DND-41 (cell line): ENCODE results near the gene CCRL2.
A peak's percentile ranks its signal among the peaks of the same experiment; 100 is the strongest.

Experiments used
- ATAC-seq: fragments of 200-7000 bp; cut with Tn5 transposase; 3 replicates; pipeline ENCODE4 v1.9.1; 2021; ENCODE audit warnings: low read depth; ENCODE audit not compliant: insufficient read depth
- DNase-seq: peaks from one replicate; pipeline ENCODE4 v3.0.0-alpha.2; 2020
- H2AFZ ChIP-seq: 2 replicates; pipeline ENCODE4 v1.6.0; 2012; ENCODE audit warnings: low read depth, low read length
- H3K27ac ChIP-seq: 2 replicates; pipeline ENCODE4 v1.5.1; 2012; ENCODE audit warnings: low read length, inconsistent platforms
- H3K27me3 ChIP-seq: fragments of 200-600 bp; sonication (generic); 2 replicates; pipeline ENCODE4 v1.6.0; 2012; ENCODE audit warnings: low read length, mild to moderate bottlenecking, inconsistent platforms; ENCODE audit not compliant: insufficient read depth, poor library complexity
- H3K36me3 ChIP-seq: 2 replicates; pipeline ENCODE4 v1.5.1; 2012; ENCODE audit warnings: low read length, inconsistent platforms; ENCODE audit not compliant: insufficient read depth
- H3K4me1 ChIP-seq: 2 replicates; pipeline ENCODE4 v1.5.1; 2012; ENCODE audit warnings: mild to moderate bottlenecking, low read length; ENCODE audit not compliant: insufficient read depth
- H3K4me2 ChIP-seq: 2 replicates; pipeline ENCODE4 v1.6.0; 2012; ENCODE audit warnings: mild to moderate bottlenecking, moderate library complexity, low read length, inconsistent platforms; ENCODE audit not compliant: insufficient read depth
- H3K4me3 ChIP-seq, 2 experiments: fragments of 200-600 bp in 1 of 2; shearing (Covaris generic) in 1 of 2; 2 replicates each; pipeline ENCODE4 v1.5.1; 2012 to 2016; ENCODE audit warnings: inconsistent platforms in 2 of 2, low read length in 2 of 2, mild to moderate bottlenecking in 2 of 2, low read depth in 1 of 2, moderate library complexity in 1 of 2
- H3K79me2 ChIP-seq: 2 replicates; pipeline ENCODE4 v1.6.0; 2012; ENCODE audit warnings: low read length, inconsistent platforms; ENCODE audit not compliant: insufficient read depth
- H3K9ac ChIP-seq: 2 replicates; pipeline ENCODE4 v1.6.0; 2012; ENCODE audit warnings: low read depth, mild to moderate bottlenecking, inconsistent platforms, low read length, moderate library complexity
- H3K9me3 ChIP-seq: 2 replicates; pipeline ENCODE4 v1.5.1; 2012; ENCODE audit warnings: low read length, moderate library complexity, mild to moderate bottlenecking, inconsistent platforms; ENCODE audit not compliant: insufficient read depth, severe bottlenecking
- H4K20me1 ChIP-seq: 2 replicates; pipeline ENCODE4 v1.6.0; 2012; ENCODE audit warnings: low read length; ENCODE audit not compliant: insufficient read depth
- EZH2 ChIP-seq: IDR thresholded peaks from 3 replicates; pipeline ENCODE4 v1.6.1; 2012; ENCODE audit warnings: borderline replicate concordance, low read depth, mild to moderate bottlenecking, moderate library complexity, low read length, inconsistent platforms; ENCODE audit not compliant: severe bottlenecking
- TF ChIP-seq, protein P1 (sequence below): IDR thresholded peaks from 2 replicates; pipeline ENCODE4 v1.5.1; 2012; ENCODE audit warnings: borderline replicate concordance, low read length, moderate library complexity, mild to moderate bottlenecking; ENCODE audit not compliant: poor library complexity, severe bottlenecking; ENCODE audit errors: extremely low read depth

CCRL2 gene

DNA sequence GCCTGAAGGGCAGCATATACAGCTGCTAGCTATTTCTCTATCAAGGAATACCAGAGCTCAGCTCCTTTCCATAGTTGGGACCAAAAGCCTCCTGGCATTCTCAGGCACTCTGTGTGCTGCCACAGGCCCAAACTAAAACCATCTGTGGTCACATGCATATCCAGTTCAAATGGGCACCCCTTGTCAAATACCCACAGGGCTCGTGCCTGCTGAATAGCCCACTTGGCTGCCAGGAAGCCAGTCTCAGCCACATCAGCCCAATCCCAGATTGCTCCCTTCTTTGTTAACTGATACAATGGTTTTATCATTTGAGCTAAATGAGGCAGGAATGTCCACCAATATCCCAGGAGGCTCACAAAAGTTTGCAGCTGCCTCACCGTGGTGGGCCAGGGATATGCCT is 13.9 kb downstream of the CCRL2 start:
- H3K4me3 ChIP-seq = no peak overlapping the region
- TF ChIP-seq EZH2 = no peak
- TF ChIP-seq, protein P1, sequence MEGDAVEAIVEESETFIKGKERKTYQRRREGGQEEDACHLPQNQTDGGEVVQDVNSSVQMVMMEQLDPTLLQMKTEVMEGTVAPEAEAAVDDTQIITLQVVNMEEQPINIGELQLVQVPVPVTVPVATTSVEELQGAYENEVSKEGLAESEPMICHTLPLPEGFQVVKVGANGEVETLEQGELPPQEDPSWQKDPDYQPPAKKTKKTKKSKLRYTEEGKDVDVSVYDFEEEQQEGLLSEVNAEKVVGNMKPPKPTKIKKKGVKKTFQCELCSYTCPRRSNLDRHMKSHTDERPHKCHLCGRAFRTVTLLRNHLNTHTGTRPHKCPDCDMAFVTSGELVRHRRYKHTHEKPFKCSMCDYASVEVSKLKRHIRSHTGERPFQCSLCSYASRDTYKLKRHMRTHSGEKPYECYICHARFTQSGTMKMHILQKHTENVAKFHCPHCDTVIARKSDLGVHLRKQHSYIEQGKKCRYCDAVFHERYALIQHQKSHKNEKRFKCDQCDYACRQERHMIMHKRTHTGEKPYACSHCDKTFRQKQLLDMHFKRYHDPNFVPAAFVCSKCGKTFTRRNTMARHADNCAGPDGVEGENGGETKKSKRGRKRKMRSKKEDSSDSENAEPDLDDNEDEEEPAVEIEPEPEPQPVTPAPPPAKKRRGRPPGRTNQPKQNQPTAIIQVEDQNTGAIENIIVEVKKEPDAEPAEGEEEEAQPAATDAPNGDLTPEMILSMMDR = no peak
- no peak for DNase-seq
- H3K4me2 ChIP-seq = no peak overlapping the region
- no peak overlapping the region for H3K27ac ChIP-seq
- H3K9me3 ChIP-seq = no peaks in the 10 kb centered on the region
- no peaks in the 10 kb centered on the region for H3K79me2 ChIP-seq
- H3K27me3 ChIP-seq = no peaks in the 10 kb centered on the region
- no peak overlapping the region for H2AFZ ChIP-seq
- H4K20me1 ChIP-seq = no peaks in the 10 kb centered on the region
- H3K9ac ChIP-seq = no peak overlapping the region
- H3K4me1 ChIP-seq = peaks cover 25% of the 10 kb centered on the region
- H3K36me3 ChIP-seq = no peaks in the 10 kb centered on the region
- no peak for ATAC-seq

DNA sequence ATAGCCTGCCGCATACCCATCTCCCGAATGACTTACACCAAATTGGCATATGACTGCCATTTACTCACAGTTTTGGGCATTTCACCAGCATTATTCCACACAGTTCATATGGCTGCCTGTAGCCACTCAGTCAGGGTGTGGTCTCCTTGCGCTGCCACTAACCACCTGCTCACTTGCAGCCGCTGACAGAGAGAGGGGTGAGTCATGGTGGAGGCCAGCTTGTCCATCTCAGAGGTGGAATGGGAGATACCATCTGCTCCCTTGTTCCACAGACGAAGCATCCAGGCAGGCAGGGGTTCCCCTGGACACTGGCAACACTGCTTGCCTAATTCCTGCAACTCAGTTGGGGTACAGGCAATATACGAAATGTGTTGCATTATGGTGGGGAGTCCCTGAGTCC is 15.6 kb downstream of the CCRL2 start:
- peaks cover 25% of the 10 kb centered on the region for H3K4me1 ChIP-seq
- H3K9me3 ChIP-seq = no peaks in the 10 kb centered on the region
- no peak overlapping the region for H2AFZ ChIP-seq
- H3K79me2 ChIP-seq = no peaks in the 10 kb centered on the region
- no peak overlapping the region for H3K27ac ChIP-seq
- TF ChIP-seq EZH2 = no peak
- TF ChIP-seq, protein P1 = no peak
- H3K4me3 ChIP-seq = no peak overlapping the region
- no peak overlapping the region for H3K9ac ChIP-seq
- no peak overlapping the region for H3K4me2 ChIP-seq
- no peaks in the 10 kb centered on the region for H4K20me1 ChIP-seq
- ATAC-seq = no peak
- no peaks in the 10 kb centered on the region for H3K36me3 ChIP-seq
- DNase-seq = no peak
- no peaks in the 10 kb centered on the region for H3K27me3 ChIP-seq

- DNase-seq = no peak
Measured at GRCh38 chr3:46423588-46423987, 16.5 kb downstream of the CCRL2 start.

More at GRCh38 chr3:46423588-46423987, 16.5 kb downstream of the CCRL2 start:
- peak overlapping the region; percentile 43; the same call in 1 of the 2 replicates for H3K27ac ChIP-seq
- no peak for ATAC-seq
- no peak overlapping the region for H2AFZ ChIP-seq
- no peaks in the 10 kb centered on the region for H3K79me2 ChIP-seq
- H4K20me1 ChIP-seq = no peaks in the 10 kb centered on the region
- no peak overlapping the region for H3K4me2 ChIP-seq
- H3K36me3 ChIP-seq = no peaks in the 10 kb centered on the region
- TF ChIP-seq, protein P1 = no peak
- no peak for TF ChIP-seq EZH2
- no peak overlapping the region for H3K9ac ChIP-seq
- H3K9me3 ChIP-seq = no peaks in the 10 kb centered on the region
- H3K4me1 ChIP-seq = peaks cover 31% of the 10 kb centered on the region
- no peak overlapping the region for H3K4me3 ChIP-seq
- no peaks in the 10 kb centered on the region for H3K27me3 ChIP-seq
